ENCODE measurements around the gene PDE11A. TPM values are rescaled to one million over a fixed set of nuclear protein-coding genes. Genes with fewer than 3 reads are reported as not detected.

PDE11A gene
- total RNA-seq, 4 donors from 2014 or later, result under 0.01 to 0.58 (median under 0.01) TPM; not detected in 1

DNA sequence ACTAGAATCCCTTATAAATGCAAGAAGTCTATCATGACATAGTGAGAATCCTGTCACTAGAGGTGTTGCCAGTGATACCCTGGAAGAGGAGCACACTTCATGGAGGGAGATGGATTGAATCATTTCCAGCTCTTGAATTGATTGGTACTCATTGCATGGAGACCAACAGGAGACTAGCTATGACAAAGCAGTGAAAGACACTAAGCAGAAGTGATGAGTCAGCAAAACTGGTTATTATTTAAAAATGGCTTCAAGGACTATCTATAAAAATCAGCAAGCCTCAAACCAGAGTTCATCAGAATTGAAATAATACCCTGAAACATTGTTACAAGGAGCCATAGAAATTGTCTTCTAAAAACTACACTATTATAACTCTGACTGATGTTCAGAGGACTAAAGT, 200.3 kb downstream of the PDE11A start:
- no peak for DNase-seq (ENCODE audit: extremely low spot score)
- Histone ChIP-seq H3K36me3 (no peaks in the 10 kb centered on the region), H3K4me1 (no peaks in the 10 kb centered on the region), H3K27ac (replicated peaks in 1 of 4) (no peak overlapping the region), H3K4me3 (no peak overlapping the region), H3K9me3 (no peaks in the 10 kb centered on the region), H3K27me3 (no peaks in the 10 kb centered on the region)
- intact Hi-C loops (cut with DNase I), result no loop called here
- TF ChIP-seq EP300 (IDR thresholded peaks at IDR 0.05) (no peak), POLR2AphosphoS5 (IDR thresholded peaks at IDR 0.05) (no peak), POLR2A (IDR thresholded peaks at IDR 0.05; ENCODE audit: low read depth) (no peak)
- TF ChIP-seq, protein P1, sequence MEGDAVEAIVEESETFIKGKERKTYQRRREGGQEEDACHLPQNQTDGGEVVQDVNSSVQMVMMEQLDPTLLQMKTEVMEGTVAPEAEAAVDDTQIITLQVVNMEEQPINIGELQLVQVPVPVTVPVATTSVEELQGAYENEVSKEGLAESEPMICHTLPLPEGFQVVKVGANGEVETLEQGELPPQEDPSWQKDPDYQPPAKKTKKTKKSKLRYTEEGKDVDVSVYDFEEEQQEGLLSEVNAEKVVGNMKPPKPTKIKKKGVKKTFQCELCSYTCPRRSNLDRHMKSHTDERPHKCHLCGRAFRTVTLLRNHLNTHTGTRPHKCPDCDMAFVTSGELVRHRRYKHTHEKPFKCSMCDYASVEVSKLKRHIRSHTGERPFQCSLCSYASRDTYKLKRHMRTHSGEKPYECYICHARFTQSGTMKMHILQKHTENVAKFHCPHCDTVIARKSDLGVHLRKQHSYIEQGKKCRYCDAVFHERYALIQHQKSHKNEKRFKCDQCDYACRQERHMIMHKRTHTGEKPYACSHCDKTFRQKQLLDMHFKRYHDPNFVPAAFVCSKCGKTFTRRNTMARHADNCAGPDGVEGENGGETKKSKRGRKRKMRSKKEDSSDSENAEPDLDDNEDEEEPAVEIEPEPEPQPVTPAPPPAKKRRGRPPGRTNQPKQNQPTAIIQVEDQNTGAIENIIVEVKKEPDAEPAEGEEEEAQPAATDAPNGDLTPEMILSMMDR (IDR thresholded peaks at IDR 0.05), result no peak

DNA sequence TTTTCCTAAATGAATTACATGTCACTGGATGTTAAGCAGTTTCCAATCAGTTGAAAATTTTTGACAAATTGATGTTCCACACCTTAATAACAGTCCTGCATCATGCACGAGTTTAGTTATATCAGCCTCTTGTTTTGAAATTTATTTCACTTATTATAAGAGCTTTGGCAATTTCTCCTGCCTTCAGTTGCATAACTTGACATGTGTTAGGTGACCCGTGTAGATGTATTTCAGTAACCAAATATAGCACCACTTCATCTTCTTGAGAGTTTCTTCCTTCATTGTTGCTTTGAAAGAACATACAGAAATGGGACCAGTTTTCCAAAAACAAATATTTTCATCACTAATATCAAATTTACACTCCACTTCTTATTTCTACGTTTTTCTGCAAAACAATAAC, 202.7 kb downstream of the PDE11A start:
- Histone ChIP-seq H3K36me3 (no peaks in the 10 kb centered on the region), H3K4me3 (no peak overlapping the region), H3K27ac (replicated peaks in 1 of 4) (no peak overlapping the region), H3K27me3 (no peaks in the 10 kb centered on the region), H3K4me1 (no peaks in the 10 kb centered on the region), H3K9me3 (no peaks in the 10 kb centered on the region)
- no peak for DNase-seq (ENCODE audit: extremely low spot score)
- intact Hi-C loops (cut with DNase I), result no loop called here
- TF ChIP-seq POLR2AphosphoS5 (IDR thresholded peaks at IDR 0.05) (no peak), POLR2A (IDR thresholded peaks at IDR 0.05; ENCODE audit: low read depth) (no peak), EP300 (IDR thresholded peaks at IDR 0.05) (no peak)
- TF ChIP-seq, protein P1 (IDR thresholded peaks at IDR 0.05), result no peak
- 63% methylated on average over 3 of the region's 3 CpGs for WGBS

DNA sequence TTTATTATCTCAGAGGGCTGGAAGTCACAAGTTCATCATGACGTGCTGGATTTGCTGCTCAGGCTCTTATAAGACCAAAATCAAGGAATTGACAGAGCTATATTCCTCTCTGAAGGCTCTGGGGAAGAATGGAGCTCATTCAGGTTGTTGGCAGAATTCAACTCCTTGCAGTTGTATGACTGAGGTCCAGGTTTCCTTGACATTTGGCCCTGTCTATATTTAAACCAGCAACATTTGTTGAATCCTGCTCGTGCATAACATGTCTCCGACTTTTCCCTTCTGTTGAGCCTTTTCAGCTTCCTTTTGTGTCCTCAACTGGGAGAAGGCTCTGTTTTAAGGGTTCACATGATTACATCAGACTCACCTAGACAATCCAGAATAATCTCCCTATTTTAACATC, 203.4 kb downstream of the PDE11A start:
- Histone ChIP-seq H3K4me3 (no peak overlapping the region), H3K36me3 (no peaks in the 10 kb centered on the region), H3K27ac (replicated peaks in 1 of 4) (no peak overlapping the region), H3K27me3 (no peaks in the 10 kb centered on the region), H3K4me1 (no peaks in the 10 kb centered on the region), H3K9me3 (no peaks in the 10 kb centered on the region)
- WGBS, result 64% methylated on average over 3 of the region's 3 CpGs
- no peak for DNase-seq (ENCODE audit: extremely low spot score)
- no peak for TF ChIP-seq POLR2A (IDR thresholded peaks at IDR 0.05; ENCODE audit: low read depth)
- no peak for TF ChIP-seq POLR2AphosphoS5 (IDR thresholded peaks at IDR 0.05)
- no peak for TF ChIP-seq EP300 (IDR thresholded peaks at IDR 0.05)
- TF ChIP-seq, protein P1 (IDR thresholded peaks at IDR 0.05), result no peak
- intact Hi-C loops (cut with DNase I), result no loop called here

DNA sequence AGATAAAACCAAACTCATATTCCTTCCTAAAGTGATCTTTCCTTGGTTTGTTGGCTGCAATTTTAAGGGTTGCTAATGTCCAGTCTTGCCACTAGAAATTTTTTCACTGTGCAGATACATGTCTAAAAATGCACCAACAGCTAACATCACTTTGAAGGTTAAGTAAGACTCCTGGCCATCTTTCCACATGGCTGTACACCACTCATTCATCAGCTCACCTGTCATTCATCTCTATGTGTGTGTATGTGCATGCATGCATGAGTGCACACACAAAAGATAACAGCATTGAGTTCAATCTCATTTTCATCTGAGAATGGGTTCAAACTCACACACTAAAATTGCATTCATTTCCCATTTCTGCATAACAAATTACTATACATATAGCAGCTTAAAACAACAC, 203.8 kb downstream of the PDE11A start:
- TF ChIP-seq, protein P1 (IDR thresholded peaks at IDR 0.05), result no peak
- TF ChIP-seq POLR2A (IDR thresholded peaks at IDR 0.05; ENCODE audit: low read depth), result no peak
- intact Hi-C loops (cut with DNase I), result no loop called here

DNA sequence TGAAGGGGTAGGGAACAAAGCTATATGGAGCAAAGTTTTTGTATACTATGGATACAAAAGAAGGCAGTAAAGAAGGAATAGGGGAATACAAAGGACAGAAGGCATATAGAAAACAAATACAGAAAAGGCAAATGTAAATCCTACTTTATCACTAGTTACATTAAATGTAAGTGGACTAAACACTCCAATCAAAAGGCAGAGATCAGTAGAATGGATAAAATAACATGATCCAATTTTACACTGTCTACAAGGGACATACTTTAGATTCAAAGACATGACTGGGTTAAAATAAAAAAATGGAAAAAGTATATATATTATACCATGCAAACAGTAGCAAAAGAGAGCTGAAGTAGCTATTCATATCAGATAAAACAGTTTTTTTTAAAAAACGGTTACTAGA, 215.0 kb downstream of the PDE11A start:
- TF ChIP-seq POLR2A (IDR thresholded peaks at IDR 0.05; ENCODE audit: low read depth), result no peak
- no peak for TF ChIP-seq EP300 (IDR thresholded peaks at IDR 0.05)
- no peak for TF ChIP-seq POLR2AphosphoS5 (IDR thresholded peaks at IDR 0.05)
- TF ChIP-seq, protein P1 (IDR thresholded peaks at IDR 0.05), result no peak
- no peak overlapping the region for H3K4me3 ChIP-seq
- H3K27me3 ChIP-seq, result no peaks in the 10 kb centered on the region
- 56% methylated on average over 1 of the region's 1 CpG for WGBS
- H3K4me1 ChIP-seq, result no peaks in the 10 kb centered on the region
- intact Hi-C loops (cut with DNase I), result no loop called here
- H3K9me3 ChIP-seq, result peaks cover 0 to 5% (median 0%) of the 10 kb centered on the region in 4 donors
- no peak overlapping the region for H3K27ac ChIP-seq (replicated peaks in 1 of 4)
- no peak for DNase-seq (ENCODE audit: extremely low spot score)
- H3K36me3 ChIP-seq, result no peaks in the 10 kb centered on the region

More for the DNA sequence above, 203.8 kb downstream of the PDE11A start:
- Histone ChIP-seq H3K4me1 (no peaks in the 10 kb centered on the region), H3K9me3 (no peaks in the 10 kb centered on the region), H3K36me3 (no peaks in the 10 kb centered on the region), H3K4me3 (no peak overlapping the region), H3K27me3 (no peaks in the 10 kb centered on the region), H3K27ac (replicated peaks in 1 of 4) (no peak overlapping the region)
- DNase-seq (ENCODE audit: extremely low spot score), result no peak
